MM.1S (cell line): Measurements from ENCODE around the gene DCLK1.

ENCODE experiments used
- CTCF ChIP-seq: fragments of 300-600 bp; sonication (generic); IDR thresholded peaks from 2 replicates; pipeline ENCODE4 v1.5.1; 2016; ENCODE audit warnings: antibody characterized with exemption, low read length, mixed read lengths
- EZH2 ChIP-seq: fragments of 300-600 bp; sonication (generic); optimal IDR thresholded peaks from 2 replicates; pipeline ENCODE3; 2017; ENCODE audit warnings: low read depth, mild to moderate bottlenecking, antibody characterized with exemption, low read length, mixed read lengths
- EZH2phosphoT487 ChIP-seq: fragments of 300-600 bp; sonication (generic); IDR thresholded peaks from 2 replicates; pipeline ENCODE4 v1.6.1; 2018; ENCODE audit warnings: antibody characterized with exemption, low read length

- no peak for TF ChIP-seq CTCF
- no peak for TF ChIP-seq EZH2phosphoT487
- TF ChIP-seq EZH2 = no peak
Observed at GRCh38 chr13:36082396-36082795, 48.8 kb downstream of the DCLK1 start.
